H9 (cell line): ENCODE data around the gene CPM. TPM values are rescaled to one million over a fixed set of nuclear protein-coding genes. Genes with fewer than 3 reads are reported as not detected.

Experiments
- DNase-seq: peaks from one replicate; pipeline ENCODE4 v3.0.0-alpha.2; 2017
- H2AFZ ChIP-seq: one replicate; pipeline ENCODE4 v1.6.1; 2013; ENCODE audit warnings: mild to moderate bottlenecking, low read length, control low read depth, moderate library complexity
- H2AK5ac ChIP-seq: 2 replicates; pipeline ENCODE4 v1.6.1; 2013; ENCODE audit warnings: low read length, control low read depth, mixed read lengths; ENCODE audit not compliant: insufficient read length
- H2BK120ac ChIP-seq: one replicate; pipeline ENCODE4 v1.6.1; 2013; ENCODE audit warnings: low read depth, mild to moderate bottlenecking, low read length, control low read depth, inconsistent platforms; ENCODE audit not compliant: poor library complexity, severe bottlenecking
- H2BK12ac ChIP-seq: 2 replicates; pipeline ENCODE4 v1.6.1; 2013; ENCODE audit warnings: low read length, control low read depth, mixed read lengths, low read depth; ENCODE audit not compliant: insufficient read length
- H2BK15ac ChIP-seq: 2 replicates; pipeline ENCODE4 v1.6.1; 2013; ENCODE audit warnings: low read depth, low read length, control low read depth
- H2BK20ac ChIP-seq: one replicate; pipeline ENCODE4 v1.6.1; 2013; ENCODE audit warnings: low read depth, mild to moderate bottlenecking, low read length, control low read depth, inconsistent platforms; ENCODE audit not compliant: poor library complexity, severe bottlenecking
- H2BK5ac ChIP-seq: 2 replicates; pipeline ENCODE4 v1.6.1; 2013; ENCODE audit warnings: low read length, control low read depth, mixed read lengths; ENCODE audit not compliant: insufficient read length
- H3K14ac ChIP-seq: 2 replicates; pipeline ENCODE4 v1.6.1; 2013; ENCODE audit warnings: low read length, control low read depth; ENCODE audit not compliant: insufficient read depth
- H3K18ac ChIP-seq: 2 replicates; pipeline ENCODE4 v1.6.1; 2013; ENCODE audit warnings: low read depth, mild to moderate bottlenecking, mixed read lengths, low read length, control low read depth; ENCODE audit not compliant: insufficient read length
- H3K23ac ChIP-seq: 2 replicates; pipeline ENCODE4 v1.6.1; 2013; ENCODE audit warnings: low read length, control low read depth, mixed read lengths, low read depth; ENCODE audit not compliant: insufficient read length
- H3K23me2 ChIP-seq: 2 replicates; pipeline ENCODE4 v1.6.1; 2013; ENCODE audit warnings: low read depth, mild to moderate bottlenecking, mixed read lengths, low read length, control low read depth; ENCODE audit not compliant: insufficient read length, poor library complexity, severe bottlenecking
- H3K27ac ChIP-seq: 2 replicates; pipeline ENCODE4 v1.5.1; 2013; ENCODE audit warnings: low read length, control low read depth, mixed read lengths, low read depth; ENCODE audit not compliant: insufficient read length
- H3K27me3 ChIP-seq: 2 replicates; pipeline ENCODE4 v1.6.1; 2013; ENCODE audit warnings: low read length, control low read depth, inconsistent platforms; ENCODE audit not compliant: insufficient read depth
- H3K4ac ChIP-seq: 2 replicates; pipeline ENCODE4 v1.6.1; 2013; ENCODE audit warnings: low read depth, mild to moderate bottlenecking, control low read depth, inconsistent platforms, low read length, moderate library complexity
- H3K4me1 ChIP-seq: 2 replicates; pipeline ENCODE4 v1.6.1; 2013; ENCODE audit warnings: low read length, control low read depth, inconsistent platforms; ENCODE audit not compliant: insufficient read depth
- H3K4me2 ChIP-seq: 2 replicates; pipeline ENCODE4 v1.6.1; 2013; ENCODE audit warnings: low read length, control low read depth, mixed read lengths; ENCODE audit not compliant: insufficient read length, insufficient read depth
- H3K56ac ChIP-seq: 2 replicates; pipeline ENCODE4 v1.6.1; 2013; ENCODE audit warnings: low read depth, mild to moderate bottlenecking, mixed read lengths, low read length, control low read depth; ENCODE audit not compliant: insufficient read length
- H3K79me1 ChIP-seq: 2 replicates; pipeline ENCODE4 v1.6.1; 2013; ENCODE audit warnings: low read depth, mild to moderate bottlenecking, moderate library complexity, low read length, control low read depth, inconsistent platforms; ENCODE audit not compliant: insufficient read depth, poor library complexity, severe bottlenecking
- H3K79me2 ChIP-seq: 2 replicates; pipeline ENCODE4 v1.6.1; 2013; ENCODE audit warnings: low read length, control low read depth, inconsistent platforms; ENCODE audit not compliant: insufficient read depth
- H3K9ac ChIP-seq: 2 replicates; pipeline ENCODE4 v1.6.1; 2013; ENCODE audit warnings: low read length, control low read depth, mixed read lengths; ENCODE audit not compliant: insufficient read length; ENCODE audit errors: extremely low read depth
- H3K9me3 ChIP-seq: one replicate; pipeline ENCODE4 v1.6.1; 2013; ENCODE audit warnings: low read depth, low read length, inconsistent platforms; ENCODE audit not compliant: control insufficient read depth
- H3T11ph ChIP-seq: one replicate; pipeline ENCODE4 v1.6.1; 2013; ENCODE audit warnings: mild to moderate bottlenecking, low read length, control low read depth, inconsistent platforms
- H4K20me1 ChIP-seq: one replicate; pipeline ENCODE4 v1.6.1; 2013; ENCODE audit not compliant: control insufficient read depth, insufficient read length, insufficient read depth
- H4K5ac ChIP-seq: 2 replicates; pipeline ENCODE4 v1.6.1; 2013; ENCODE audit warnings: low read depth, mild to moderate bottlenecking, mixed read lengths, low read length, control low read depth; ENCODE audit not compliant: insufficient read length
- H4K8ac ChIP-seq: replicated peaks from 2 replicates; pipeline ENCODE4 v1.6.1; 2013; ENCODE audit warnings: low read length, control low read depth, mixed read lengths, low read depth; ENCODE audit not compliant: insufficient read length
- H4K91ac ChIP-seq: 2 replicates; pipeline ENCODE4 v1.6.1; 2013; ENCODE audit warnings: low read depth, mild to moderate bottlenecking, moderate library complexity, mixed read lengths, low read length, control low read depth; ENCODE audit not compliant: insufficient read length
- H3K27ac Mint-ChIP-seq, 3 experiments: 2 replicates in 2 of 3; 3 replicates in 1 of 3; pipeline ENCODE4 v1.8.0; 2020 to 2021; ENCODE audit warnings: mixed read lengths in 3 of 3, mild to moderate bottlenecking in 1 of 3, moderate library complexity in 1 of 3
- H3K27me3 Mint-ChIP-seq: 2 replicates; pipeline ENCODE4 v1.8.0; 2021; ENCODE audit warnings: low read depth, mild to moderate bottlenecking, moderate library complexity, mixed read lengths
- H3K36me3 Mint-ChIP-seq, 3 experiments: 2 replicates in 2 of 3; 3 replicates in 1 of 3; pipeline ENCODE4 v1.8.0; 2020 to 2021; ENCODE audit warnings: low read depth in 3 of 3, mixed read lengths in 3 of 3; ENCODE audit not compliant: insufficient read depth in 1 of 3
- H3K4me1 Mint-ChIP-seq, 2 experiments: 2 replicates each; pipeline ENCODE4 v1.8.0; 2020; ENCODE audit warnings: mixed read lengths in 2 of 2
- H3K4me3 Mint-ChIP-seq, 2 experiments: 2 replicates in 1 of 2; 3 replicates in 1 of 2; pipeline ENCODE4 v1.8.0; 2020 to 2021; ENCODE audit warnings: mild to moderate bottlenecking in 2 of 2, mixed read lengths in 2 of 2, moderate library complexity in 1 of 2
- H3K9me3 Mint-ChIP-seq, 2 experiments: 2 replicates in 1 of 2; 3 replicates in 1 of 2; pipeline ENCODE4 v1.8.0; 2020; ENCODE audit warnings: mild to moderate bottlenecking in 2 of 2, mixed read lengths in 2 of 2, moderate library complexity in 1 of 2
- WGBS: extraction: QIAGEN DNeasy Blood & Tissue Kit; methylation state at CpG from one replicate; pipeline ENCODE4 v1.1.7; 2013; ENCODE audit warnings: missing lambda C conversion rate, low lambda C conversion rate, mixed read lengths; ENCODE audit not compliant: insufficient read length; ENCODE audit errors: extremely low coverage; 5-methylcytosine and 5-hydroxymethylcytosine counted together
- total RNA-seq: library from RNA; stranded (reverse); gene quantifications from 2 replicates; pipeline ENCODE4 v1.2.1, GENCODE V29; 2021
- TF ChIP-seq, protein P1 (sequence below): fragments of 200-600 bp; sonication (generic); conservative IDR thresholded peaks from 3 replicates; pipeline ENCODE4 v1.8.0; 2021; ENCODE audit warnings: antibody characterized with exemption, mild to moderate bottlenecking

The CPM gene
- total RNA-seq, 1 experiment from 2014 or later, result 1.2 TPM

DNA sequence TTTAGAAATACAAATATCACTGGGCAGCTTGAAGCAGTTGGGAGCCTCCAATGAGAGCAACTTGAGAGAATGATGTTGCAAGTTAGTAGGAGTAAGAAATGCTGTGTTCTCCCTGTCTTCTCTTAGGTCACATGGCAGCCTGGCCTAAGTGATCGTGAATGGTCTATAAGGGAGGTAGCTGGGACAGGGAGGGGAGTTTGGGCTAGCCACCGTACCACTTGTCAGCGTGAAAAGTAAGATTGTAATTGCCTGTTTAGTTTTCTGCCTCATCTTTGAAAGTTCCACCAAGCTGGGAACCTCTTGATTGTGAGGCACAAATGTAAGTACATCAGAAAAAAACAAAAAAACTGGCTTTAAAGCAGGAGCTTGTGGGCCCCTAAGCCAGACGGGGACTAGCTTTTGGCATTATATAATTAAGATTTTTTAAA lies 88.6 kb downstream of the CPM start:
- Histone ChIP-seq H2AK5ac (no peak overlapping the region), H2BK15ac (no peak overlapping the region), H3K9ac (no peak overlapping the region), H3K9me3 (no peaks in the 10 kb centered on the region), H3K23me2 (no peaks in the 10 kb centered on the region), H3K79me2 (no peaks in the 10 kb centered on the region), H3K27ac (no peak overlapping the region), H2BK5ac (no peak overlapping the region), H3K4ac (no peak overlapping the region), H3K56ac (no peak overlapping the region), H3K14ac (no peak overlapping the region), H3K4me1 (no peaks in the 10 kb centered on the region), H3K23ac (no peak overlapping the region), H3K79me1 (no peaks in the 10 kb centered on the region), H3K4me2 (no peak overlapping the region), H4K8ac (no peak overlapping the region), H2BK12ac (no peak overlapping the region), H3T11ph (no peak overlapping the region), H2BK20ac (no peak overlapping the region), H4K5ac (no peak overlapping the region), H4K20me1 (no peaks in the 10 kb centered on the region), H2AFZ (no peak overlapping the region), H2BK120ac (no peak overlapping the region), H4K91ac (no peak overlapping the region), H3K27me3 (no peaks in the 10 kb centered on the region), H3K18ac (no peak overlapping the region)
- peak overlapping the region in 1 of 3 experiments; percentile 54; a peak in 2 of 7 replicates for H3K27ac Mint-ChIP-seq
- H3K4me1 Mint-ChIP-seq, result no peaks in the 10 kb centered on the region
- DNase-seq, result no peak
- TF ChIP-seq, protein P1, sequence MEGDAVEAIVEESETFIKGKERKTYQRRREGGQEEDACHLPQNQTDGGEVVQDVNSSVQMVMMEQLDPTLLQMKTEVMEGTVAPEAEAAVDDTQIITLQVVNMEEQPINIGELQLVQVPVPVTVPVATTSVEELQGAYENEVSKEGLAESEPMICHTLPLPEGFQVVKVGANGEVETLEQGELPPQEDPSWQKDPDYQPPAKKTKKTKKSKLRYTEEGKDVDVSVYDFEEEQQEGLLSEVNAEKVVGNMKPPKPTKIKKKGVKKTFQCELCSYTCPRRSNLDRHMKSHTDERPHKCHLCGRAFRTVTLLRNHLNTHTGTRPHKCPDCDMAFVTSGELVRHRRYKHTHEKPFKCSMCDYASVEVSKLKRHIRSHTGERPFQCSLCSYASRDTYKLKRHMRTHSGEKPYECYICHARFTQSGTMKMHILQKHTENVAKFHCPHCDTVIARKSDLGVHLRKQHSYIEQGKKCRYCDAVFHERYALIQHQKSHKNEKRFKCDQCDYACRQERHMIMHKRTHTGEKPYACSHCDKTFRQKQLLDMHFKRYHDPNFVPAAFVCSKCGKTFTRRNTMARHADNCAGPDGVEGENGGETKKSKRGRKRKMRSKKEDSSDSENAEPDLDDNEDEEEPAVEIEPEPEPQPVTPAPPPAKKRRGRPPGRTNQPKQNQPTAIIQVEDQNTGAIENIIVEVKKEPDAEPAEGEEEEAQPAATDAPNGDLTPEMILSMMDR, result no peak
- no peaks in the 10 kb centered on the region for H3K27me3 Mint-ChIP-seq
- peaks cover 7 to 42% (median 27%) of the 10 kb centered on the region in 3 experiments; a peak in 6 of 7 replicates for H3K36me3 Mint-ChIP-seq
- H3K4me3 Mint-ChIP-seq, result no peak overlapping the region; a peak in 1 of 5 replicates
- WGBS, result no CpG with 5 or more reads among the region's 4 CpGs
- H3K9me3 Mint-ChIP-seq, result no peaks in the 10 kb centered on the region
